HepG2 (cell line): ENCODE results near the gene THAP2.

Experiments
- ETV6 ChIP-seq: sonication (generic); formaldehyde crosslinking; conservative IDR thresholded peaks from 2 replicates; pipeline ENCODE4 v1.4.0; 2020; ENCODE audit warnings: missing genetic modification reagents
- TF ChIP-seq, protein P1 (sequence below): sonication (generic); formaldehyde crosslinking; IDR thresholded peaks from 2 replicates; pipeline ENCODE4 v1.8.1; 2022; ENCODE audit warnings: low read depth, mild to moderate bottlenecking, missing genetic modification reagents

GRCh38 chr12:71686658-71687025 is 22.5 kb downstream of the THAP2 start:
- TF ChIP-seq, protein P1, sequence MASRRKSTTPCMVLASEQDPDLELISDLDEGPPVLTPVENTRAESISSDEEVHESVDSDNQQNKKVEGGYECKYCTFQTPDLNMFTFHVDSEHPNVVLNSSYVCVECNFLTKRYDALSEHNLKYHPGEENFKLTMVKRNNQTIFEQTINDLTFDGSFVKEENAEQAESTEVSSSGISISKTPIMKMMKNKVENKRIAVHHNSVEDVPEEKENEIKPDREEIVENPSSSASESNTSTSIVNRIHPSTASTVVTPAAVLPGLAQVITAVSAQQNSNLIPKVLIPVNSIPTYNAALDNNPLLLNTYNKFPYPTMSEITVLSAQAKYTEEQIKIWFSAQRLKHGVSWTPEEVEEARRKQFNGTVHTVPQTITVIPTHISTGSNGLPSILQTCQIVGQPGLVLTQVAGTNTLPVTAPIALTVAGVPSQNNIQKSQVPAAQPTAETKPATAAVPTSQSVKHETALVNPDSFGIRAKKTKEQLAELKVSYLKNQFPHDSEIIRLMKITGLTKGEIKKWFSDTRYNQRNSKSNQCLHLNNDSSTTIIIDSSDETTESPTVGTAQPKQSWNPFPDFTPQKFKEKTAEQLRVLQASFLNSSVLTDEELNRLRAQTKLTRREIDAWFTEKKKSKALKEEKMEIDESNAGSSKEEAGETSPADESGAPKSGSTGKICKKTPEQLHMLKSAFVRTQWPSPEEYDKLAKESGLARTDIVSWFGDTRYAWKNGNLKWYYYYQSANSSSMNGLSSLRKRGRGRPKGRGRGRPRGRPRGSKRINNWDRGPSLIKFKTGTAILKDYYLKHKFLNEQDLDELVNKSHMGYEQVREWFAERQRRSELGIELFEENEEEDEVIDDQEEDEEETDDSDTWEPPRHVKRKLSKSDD = no peak
- no peak for TF ChIP-seq ETV6 (CRISPR knock-in tag)
